HG03571 (cell line): ENCODE measurements around the gene EEFSEC.

Source experiments
- ATAC-seq: cut with Tn5 transposase; IDR thresholded peaks from one replicate; pipeline ENCODE4 v1.9.1; 2021; ENCODE audit not compliant: unreplicated experiment

Gene EEFSEC

GRCh38 chr3:128311441-128311844 is 158.2 kb downstream of the EEFSEC start:
- ATAC-seq: no peak

- no peak for ATAC-seq
These were observed 159.0 kb downstream of the EEFSEC start for GRCh38 chr3:128312271-128312670.

GRCh38 chr3:128313071-128313725 is 159.9 kb downstream of the EEFSEC start:
- no peak for ATAC-seq

GRCh38 chr3:128313935-128314334 is 160.7 kb downstream of the EEFSEC start:
- no peak for ATAC-seq

GRCh38 chr3:128315313-128315712 is 162.0 kb downstream of the EEFSEC start:
- ATAC-seq: no peak

GRCh38 chr3:128316481-128316891 is 163.2 kb downstream of the EEFSEC start:
- no peak for ATAC-seq

GRCh38 chr3:128317101-128317697 is 163.9 kb downstream of the EEFSEC start:
- no peak for ATAC-seq

- ATAC-seq: no peak
These were observed 164.5 kb downstream of the EEFSEC start for GRCh38 chr3:128317698-128318231.

GRCh38 chr3:128318275-128318941 is 165.1 kb downstream of the EEFSEC start:
- ATAC-seq: no peak

- no peak for ATAC-seq
These were observed 165.8 kb downstream of the EEFSEC start for GRCh38 chr3:128319107-128319506.

- ATAC-seq: no peak
These were observed 166.5 kb downstream of the EEFSEC start for GRCh38 chr3:128319741-128320141.

- ATAC-seq: no peak
These were observed 167.5 kb downstream of the EEFSEC start for GRCh38 chr3:128320551-128321340.

- no peak for ATAC-seq
These were observed 168.1 kb downstream of the EEFSEC start for GRCh38 chr3:128321418-128321817.

- no peak for ATAC-seq
These were observed 169.0 kb downstream of the EEFSEC start for GRCh38 chr3:128322030-128323022.

- ATAC-seq: no peak
These were observed 170.2 kb downstream of the EEFSEC start for GRCh38 chr3:128323206-128324081.

GRCh38 chr3:128324911-128325592 is 171.8 kb downstream of the EEFSEC start:
- no peak for ATAC-seq

- no peak for ATAC-seq
These were observed 173.0 kb downstream of the EEFSEC start for GRCh38 chr3:128326051-128326823.

- ATAC-seq: no peak
These were observed 174.3 kb downstream of the EEFSEC start for GRCh38 chr3:128327606-128328031.
